HEK293 (cell line): Measurements from ENCODE around the gene UBA52.

Experiments used
- AEBP2 ChIP-seq: fragments of 450-650 bp; formaldehyde crosslinking; IDR thresholded peaks from 2 replicates; pipeline ENCODE4 v1.5.1; 2016; ENCODE audit warnings: missing biosample characterization, missing genetic modification characterization, borderline replicate concordance
- CTCF ChIP-seq: fragments of 450-650 bp; formaldehyde crosslinking; IDR thresholded peaks from 2 replicates; pipeline ENCODE4 v1.5.1; 2016; ENCODE audit warnings: missing biosample characterization, missing genetic modification characterization
- SP7 ChIP-seq: fragments of 450-650 bp; formaldehyde crosslinking; IDR thresholded peaks from 2 replicates; pipeline ENCODE4 v1.5.1; 2016; ENCODE audit warnings: missing biosample characterization, missing genetic modification characterization
- ZNF133 ChIP-seq: fragments of 450-650 bp; formaldehyde crosslinking; IDR thresholded peaks from 2 replicates; pipeline ENCODE4 v1.5.1; 2016; ENCODE audit warnings: missing biosample characterization, missing genetic modification characterization
- ZNF138 ChIP-seq: fragments of 450-650 bp; formaldehyde crosslinking; IDR thresholded peaks from 2 replicates; pipeline ENCODE4 v1.5.1; 2016; ENCODE audit warnings: missing biosample characterization, missing genetic modification characterization, borderline replicate concordance
- ZNF449 ChIP-seq: fragments of 450-650 bp; formaldehyde crosslinking; IDR thresholded peaks from 2 replicates; pipeline ENCODE4 v1.5.1; 2017; ENCODE audit warnings: missing biosample characterization, mild to moderate bottlenecking, missing genetic modification characterization, moderate library complexity

- TF ChIP-seq ZNF133 (tag by site-specific recombination) (no peak), SP7 (tag by site-specific recombination) (no peak), ZNF138 (tag by site-specific recombination) (no peak), CTCF (tag by site-specific recombination) (no peak), ZNF449 (tag by site-specific recombination) (no peak), AEBP2 (no peak)
These were observed 37.4 kb downstream of the UBA52 start for GRCh38 chr19:18608805-18609716.
